ENCODE data around the gene FHOD1.

Gene FHOD1

DNA sequence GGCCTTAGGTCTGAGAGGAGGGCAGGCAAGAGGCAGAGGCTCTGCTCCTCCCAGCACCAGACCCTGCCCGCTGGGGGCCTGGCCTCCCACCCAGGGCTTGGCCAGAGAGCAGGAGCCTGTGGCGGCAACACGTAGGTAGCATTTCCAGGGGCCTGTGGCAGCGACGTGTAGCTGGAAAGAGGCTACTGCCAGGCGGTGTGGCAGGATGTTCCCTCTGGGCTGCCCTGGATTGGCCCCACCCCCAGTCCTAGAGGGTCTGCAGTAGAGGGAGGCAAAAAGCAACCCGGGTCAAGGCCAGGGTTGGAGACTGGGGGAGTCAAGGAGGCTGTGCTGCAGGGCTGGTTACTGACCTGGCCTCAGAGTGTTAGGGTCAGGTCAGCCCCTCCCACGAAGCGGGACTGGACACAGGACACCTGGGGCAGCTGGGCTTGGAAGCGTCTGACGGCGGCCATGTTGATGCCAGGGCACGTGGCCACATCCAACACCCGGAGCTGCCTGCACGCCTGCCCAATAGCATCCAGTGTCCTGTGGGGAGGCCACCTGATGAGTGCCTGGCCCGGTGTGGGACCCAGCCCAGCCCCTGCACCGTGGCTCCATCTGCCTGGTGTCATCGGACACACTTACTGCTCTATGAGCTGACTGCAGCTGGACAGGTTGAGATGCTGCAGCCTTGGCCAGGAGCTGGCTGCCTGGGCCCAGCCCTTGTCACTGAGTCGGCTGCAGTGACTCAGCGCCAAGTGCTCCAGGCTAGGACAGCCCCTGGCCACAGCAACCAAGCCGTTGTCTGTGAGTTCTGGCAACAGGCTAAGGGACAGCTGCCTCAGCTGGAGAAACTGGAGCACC lies 39.8 kb downstream of the FHOD1 start:
- DNase-seq (ENCODE audit: low spot score) = no peak

DNA sequence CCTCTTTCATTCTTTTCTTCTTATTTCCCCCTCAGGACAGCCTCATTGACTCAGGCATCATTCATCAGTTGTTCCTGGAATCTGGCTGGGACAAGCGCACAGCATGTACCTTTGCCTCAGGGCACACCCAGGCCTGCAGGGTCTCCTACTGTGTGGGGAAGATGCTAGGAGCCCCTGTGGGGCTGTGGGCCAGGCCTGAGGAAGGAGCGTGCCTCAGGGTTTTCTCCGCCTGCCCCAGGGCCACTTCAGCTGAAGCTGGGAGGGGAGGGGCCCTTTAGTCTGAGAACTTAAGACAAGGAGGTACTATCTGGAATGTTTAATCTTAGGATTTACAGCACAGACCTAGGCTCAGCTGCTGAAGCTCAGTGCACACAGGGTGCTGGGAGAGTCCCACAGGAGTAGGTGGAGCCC lies 40.4 kb downstream of the FHOD1 start:
- DNase-seq (ENCODE audit: low spot score) = no peak

DNA sequence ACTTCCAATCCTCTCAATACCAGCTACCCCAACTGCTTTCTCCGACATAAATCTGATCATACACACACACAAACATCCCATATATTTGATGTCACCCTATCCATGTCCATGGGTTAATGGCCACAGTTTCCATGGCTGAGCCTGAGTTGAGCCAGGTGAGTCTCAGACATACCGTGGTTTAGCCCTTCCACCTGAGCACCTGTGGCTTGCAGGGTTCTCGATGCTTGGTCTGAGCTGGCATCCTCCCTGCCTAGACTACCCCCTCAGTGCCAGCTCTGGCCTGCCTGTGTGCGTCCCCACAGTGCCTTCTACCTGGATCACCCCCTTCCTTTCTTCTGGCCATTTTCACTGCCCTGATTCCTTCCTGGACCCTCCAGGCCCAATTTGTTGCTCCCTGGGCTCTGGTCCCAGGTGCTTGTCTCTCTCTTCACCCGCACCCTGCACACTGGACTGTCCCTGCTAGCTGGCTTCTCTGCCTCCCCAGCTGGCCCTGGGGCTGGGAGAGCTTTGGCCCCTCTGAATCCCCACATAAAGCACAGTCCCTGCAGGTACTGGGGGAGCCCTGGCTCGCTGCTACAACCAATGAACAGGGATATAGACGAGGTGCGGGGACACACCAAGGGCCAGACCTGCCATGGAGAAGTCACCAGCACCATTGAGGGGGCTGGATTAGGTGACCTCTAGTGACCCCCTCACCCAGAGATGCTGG lies 41.0 kb downstream of the FHOD1 start:
- DNase-seq (ENCODE audit: low spot score) = no peak

DNA sequence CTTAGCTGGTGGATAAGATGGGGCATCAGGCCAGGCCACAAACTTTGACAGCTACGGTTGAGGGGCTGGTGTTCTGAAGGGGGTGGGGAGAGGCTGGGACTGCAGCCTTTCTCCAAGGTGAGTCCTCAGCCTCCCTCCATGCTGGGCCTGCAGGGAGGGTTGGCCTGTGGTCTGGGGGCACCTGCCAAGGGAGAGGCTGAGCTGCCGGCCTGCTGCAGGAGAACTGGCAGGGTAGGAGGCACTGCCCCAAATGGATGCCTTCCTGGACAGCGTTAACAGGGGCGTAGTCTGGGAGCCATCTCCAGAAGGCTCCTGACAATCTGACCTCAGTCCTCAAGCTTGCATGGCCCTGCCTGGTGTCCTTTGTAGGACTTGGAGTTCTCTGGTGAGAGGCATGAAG lies 43.2 kb downstream of the FHOD1 start:
- DNase-seq (ENCODE audit: low spot score) = no peak

DNA sequence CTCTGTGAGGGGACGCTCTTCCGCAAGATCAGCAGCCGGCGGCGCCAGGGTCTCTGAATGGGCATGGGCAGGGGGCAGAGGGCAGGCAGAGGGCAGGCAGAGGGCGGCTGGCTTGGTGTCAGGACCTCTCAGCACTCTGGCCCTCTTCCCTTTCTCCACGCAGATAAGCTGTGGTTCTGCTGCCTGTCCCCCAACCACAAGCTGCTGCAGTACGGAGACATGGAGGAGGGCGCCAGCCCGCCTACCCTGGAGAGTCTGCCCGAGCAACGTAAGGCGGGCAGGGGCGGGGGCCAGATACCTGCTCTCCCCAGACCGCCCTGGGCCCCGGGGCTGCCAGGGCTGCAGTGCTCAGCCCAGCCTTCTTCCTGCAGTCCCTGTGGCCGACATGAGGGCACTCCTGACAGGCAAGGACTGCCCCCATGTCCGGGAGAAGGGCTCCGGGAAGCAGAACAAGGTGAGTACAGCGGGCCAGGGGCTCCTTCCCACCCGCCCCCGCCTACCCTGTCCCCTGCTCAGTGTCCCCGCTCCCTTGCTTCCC lies 44.3 kb downstream of the FHOD1 start:
- no peak for DNase-seq (ENCODE audit: low spot score)

DNA sequence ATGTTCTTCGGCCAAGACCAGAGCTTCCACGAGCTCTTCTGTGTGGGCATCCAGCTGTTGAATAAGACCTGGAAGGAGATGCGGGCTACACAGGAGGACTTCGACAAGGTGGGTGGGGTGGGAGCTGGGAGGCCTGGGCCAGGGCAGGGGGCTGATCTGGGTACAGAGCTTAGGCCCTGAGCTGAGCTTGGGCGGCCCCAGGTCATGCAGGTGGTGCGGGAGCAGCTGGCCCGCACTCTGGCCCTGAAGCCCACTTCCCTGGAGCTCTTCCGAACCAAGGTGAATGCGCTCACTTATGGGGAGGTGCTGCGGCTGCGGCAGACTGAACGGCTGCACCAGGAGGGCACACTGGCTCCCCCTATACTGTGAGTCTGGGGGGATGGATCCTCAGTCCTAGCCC lies 44.9 kb downstream of the FHOD1 start:
- DNase-seq (ENCODE audit: low spot score) = no peak

DNA sequence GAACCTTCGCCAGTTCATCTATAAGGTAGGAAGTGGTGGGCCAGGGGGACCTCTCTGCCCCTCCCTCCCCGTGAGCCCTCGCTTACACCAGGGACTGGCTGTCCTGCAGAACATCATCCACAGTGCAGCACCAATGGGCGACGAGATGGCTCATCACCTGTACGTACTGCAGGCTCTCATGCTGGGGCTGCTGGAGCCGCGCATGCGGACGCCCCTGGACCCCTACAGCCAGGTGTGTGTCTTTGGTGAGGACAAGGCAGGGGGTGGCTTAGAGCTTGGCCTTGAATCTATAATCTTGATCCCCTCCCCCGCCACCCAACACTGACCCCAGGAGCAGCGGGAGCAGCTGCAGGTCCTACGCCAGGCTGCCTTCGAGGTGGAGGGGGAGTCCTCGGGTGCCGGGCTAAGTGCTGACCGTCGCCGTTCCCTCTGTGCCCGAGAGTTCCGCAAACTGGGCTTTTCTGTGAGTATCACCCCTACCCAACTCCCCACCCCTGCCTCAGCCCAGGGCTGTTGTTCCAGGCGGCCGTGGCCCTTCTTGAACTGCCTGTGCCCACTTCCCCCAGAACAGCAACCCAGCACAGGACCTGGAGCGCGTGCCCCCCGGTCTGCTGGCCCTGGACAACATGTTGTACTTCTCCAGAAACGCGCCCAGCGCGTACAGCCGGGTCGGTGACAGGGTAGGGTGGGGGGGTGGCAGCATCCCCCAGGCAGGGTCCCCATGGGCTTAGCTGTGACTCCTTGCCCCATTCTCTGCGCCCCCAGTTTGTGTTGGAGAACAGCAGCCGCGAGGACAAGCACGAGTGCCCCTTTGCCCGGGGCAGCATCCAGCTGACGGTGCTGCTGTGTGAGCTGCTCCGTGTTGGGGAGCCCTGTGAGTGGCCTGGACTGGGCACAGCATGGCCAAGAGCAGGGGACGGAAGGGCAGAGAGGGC lies 45.6 kb downstream of the FHOD1 start:
- DNase-seq (ENCODE audit: low spot score) = no peak

DNA sequence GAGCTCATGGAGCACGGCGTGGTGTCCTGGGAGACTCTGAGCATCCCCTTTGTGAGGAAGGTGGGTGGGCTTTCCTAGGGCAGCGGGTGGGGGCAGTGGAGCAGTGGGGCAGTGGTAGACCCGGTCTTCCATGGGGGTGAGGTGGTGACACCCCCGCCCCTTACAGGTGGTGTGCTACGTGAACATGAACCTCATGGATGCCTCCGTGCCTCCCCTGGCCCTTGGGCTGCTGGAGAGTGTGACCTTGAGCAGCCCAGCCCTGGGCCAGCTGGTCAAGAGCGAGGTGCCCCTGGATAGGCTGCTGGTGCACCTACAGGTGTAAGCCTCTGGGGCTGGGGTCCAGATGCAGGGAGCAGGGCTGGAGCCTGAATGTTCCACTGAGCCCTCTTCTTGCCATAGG lies 46.8 kb downstream of the FHOD1 start:
- DNase-seq (ENCODE audit: low spot score) = no peak

DNA sequence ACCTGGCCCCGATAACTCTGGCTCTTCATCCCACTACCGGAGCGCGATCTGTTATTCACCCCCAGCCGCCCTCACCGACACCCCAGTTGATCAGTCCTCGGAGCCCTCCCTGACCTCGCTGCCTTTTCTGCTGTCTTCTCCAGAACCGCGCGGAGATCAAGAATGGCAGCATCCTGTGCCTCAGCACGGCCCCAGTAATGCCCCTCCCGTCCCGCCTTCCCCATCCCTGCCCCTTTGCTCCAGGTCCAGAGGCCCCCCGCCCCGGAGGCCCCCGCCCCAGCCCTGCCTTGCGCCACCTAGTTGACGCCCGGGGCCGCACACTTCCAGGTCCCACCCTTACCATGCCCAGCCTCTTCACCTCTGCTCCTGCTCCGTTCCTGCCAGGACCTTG lies 47.5 kb downstream of the FHOD1 start:
- no peak for DNase-seq (ENCODE audit: low spot score)

DNA sequence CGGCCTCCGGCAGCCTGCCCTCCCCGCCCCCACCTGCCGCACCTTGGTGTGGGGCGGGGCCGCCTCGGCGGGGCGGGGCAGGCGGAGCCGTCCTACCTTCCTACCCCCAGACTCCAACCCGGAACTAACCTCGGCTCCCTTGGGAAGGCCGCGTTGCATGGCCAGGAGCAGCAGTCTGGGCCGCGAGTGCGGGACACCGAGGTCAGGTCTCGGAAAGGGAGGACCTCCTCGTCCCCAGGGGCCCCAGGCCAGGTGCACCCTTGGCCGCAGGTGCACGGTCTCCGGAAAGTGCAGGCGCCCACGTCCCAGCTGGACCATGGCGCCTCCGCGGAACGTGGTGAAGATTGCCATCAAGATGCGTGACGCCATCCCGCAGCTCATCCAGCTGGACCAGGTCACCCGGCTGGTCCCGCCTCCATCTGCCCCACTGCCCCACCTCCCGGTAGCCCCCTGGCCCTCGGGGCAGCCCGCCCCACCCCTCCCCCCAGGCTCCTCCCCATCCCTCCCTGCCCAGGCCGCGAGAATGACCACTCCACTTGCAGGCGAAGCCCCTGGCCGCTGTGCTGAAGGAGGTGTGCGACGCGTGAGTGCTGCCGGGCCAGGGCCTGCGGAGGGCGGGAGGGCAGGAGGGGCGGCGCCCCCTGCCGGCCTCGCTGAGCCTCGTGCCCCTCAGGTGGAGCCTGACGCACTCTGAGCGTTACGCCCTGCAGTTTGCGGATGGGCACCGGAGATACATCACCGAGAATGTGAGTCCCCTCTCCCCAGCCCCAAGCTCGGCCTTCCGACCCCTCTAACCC lies 48.1 kb downstream of the FHOD1 start, which contains the start of gene ELMO3:
TSS of gene ELMO3 (plus strand) at position 121 of the 797 bp plus-strand sequence. CDS start at position 317, 196 bp downstream.
- DNase-seq (ENCODE audit: low spot score) = no peak

DNA sequence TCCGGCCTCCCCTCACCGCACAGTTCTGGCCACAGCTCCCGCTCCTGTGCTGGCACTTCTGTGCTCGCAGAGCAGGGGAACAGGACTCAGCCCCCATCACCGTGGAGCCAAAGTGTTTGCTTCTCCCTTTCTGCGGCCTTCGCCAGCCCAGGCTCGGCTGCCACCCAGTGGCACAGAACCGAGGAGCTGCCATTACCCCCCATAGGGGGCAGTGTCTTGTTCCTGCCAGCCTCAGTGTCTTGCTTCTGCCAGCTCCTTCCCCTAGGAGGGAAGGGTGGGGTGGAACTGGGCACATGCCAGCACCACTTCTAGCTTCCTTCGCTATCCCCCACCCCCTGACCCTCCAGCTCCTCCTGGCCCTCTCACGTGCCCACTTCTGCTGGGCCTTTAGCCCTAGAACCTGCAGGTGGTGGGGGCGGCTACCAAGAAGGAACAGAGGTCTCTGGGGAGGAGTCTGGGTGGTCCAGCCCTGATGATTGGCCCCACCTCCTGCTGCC lies 49.0 kb downstream of the FHOD1 start:
- no peak for DNase-seq (ENCODE audit: low spot score)

DNA sequence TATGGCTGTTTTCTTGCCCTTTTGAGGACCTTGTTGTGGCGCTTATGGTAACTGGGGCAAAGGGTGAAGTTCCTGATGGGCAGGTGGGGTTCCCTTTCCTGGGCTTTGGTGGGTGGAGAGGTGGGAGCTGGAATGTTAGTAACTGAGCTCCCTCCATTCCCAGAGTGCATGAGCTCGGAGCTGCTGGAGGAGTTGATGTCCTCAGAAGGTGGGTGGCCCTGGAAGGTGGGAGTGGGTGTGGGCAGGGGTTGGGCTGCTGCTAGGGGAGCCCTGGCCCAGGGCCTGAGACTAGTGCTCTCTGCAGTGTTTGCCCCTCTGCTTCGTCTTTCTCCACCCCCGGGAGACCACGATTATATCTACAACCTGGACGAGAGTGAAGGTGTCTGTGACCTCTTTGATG lies 49.6 kb downstream of the FHOD1 start:
- no peak for DNase-seq (ENCODE audit: low spot score)

DNA sequence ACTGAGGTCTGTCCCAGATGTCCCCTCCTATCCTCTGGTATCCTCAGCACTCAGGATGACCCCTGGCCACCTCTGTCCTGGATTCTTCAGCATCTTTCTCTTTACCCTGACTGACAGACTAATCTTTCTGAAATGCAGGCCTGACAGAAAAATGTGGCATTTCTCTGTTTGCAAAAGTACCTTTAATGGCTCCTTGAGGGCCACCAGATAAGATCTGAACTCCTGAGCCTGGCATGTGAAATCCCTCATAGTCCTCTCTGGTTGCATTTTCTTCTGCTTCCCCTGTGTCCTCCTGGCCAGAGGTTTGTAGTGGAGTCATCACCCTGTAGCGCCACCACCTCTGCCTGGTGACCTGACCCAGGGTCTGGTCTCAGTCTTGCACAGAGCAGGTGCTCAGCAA lies 50.4 kb downstream of the FHOD1 start:
- no peak for DNase-seq (ENCODE audit: low spot score)

DNA sequence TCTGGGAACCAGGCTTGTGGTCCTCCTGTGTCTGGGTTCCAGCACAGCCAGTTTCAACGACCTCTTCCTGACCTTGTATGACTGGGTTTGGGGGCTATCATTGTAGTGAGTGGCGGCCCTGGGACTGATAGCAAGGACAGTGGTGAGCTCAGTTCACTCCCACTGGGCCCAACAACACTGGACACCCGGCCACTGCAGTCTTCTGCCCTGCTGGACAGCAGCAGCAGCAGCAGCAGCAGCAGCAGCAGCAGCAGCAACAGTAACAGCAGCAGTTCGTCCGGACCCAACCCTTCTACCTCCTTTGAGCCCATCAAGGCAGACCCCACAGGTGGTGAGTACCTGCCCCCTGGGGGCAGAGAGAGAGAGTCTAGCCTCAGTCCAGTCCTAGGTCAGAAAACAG lies 51.6 kb downstream of the FHOD1 start:
- DNase-seq (ENCODE audit: low spot score) = no peak

DNA sequence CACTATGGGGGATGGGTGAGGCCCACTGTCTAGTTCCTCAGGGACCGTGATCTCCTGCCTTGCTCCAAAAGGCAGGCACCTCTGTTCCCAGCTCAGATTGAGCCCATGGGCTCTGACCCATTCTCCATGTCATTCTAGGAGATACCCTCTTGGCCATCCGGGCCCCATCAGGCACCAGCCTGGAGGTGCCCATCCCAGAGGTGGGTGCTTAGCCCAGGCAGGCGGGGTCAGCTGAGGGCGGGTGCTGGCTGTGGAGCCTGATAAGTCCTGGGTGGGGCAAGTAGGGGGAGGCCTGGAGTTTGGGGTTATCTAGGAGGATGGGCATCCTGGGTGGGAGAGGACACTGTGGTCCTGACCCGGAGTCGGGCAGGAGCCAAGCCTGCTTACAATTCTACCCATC lies 53.0 kb downstream of the FHOD1 start:
- DNase-seq (ENCODE audit: low spot score) = no peak

DNA sequence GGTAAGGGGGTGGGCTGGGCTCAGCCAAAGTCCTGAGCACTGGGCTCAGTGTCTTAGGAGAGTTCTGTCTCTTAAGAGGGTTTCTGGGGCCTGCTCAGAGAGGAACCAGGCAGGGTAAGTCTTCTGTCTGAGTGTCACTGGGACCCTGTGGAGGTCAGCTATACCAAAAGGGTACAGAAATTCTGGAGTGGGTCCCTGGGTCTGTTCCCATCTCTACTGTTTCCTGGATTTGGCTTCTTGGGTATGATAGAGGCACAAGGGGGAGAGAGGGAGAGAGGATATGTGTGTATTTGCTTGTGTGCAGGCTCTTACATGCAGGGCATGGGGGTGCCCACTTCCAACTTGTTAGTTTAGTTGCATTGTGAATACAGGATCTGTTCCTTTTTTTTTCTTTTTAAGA lies 53.7 kb downstream of the FHOD1 start:
- no peak for DNase-seq (ENCODE audit: low spot score)

DNA sequence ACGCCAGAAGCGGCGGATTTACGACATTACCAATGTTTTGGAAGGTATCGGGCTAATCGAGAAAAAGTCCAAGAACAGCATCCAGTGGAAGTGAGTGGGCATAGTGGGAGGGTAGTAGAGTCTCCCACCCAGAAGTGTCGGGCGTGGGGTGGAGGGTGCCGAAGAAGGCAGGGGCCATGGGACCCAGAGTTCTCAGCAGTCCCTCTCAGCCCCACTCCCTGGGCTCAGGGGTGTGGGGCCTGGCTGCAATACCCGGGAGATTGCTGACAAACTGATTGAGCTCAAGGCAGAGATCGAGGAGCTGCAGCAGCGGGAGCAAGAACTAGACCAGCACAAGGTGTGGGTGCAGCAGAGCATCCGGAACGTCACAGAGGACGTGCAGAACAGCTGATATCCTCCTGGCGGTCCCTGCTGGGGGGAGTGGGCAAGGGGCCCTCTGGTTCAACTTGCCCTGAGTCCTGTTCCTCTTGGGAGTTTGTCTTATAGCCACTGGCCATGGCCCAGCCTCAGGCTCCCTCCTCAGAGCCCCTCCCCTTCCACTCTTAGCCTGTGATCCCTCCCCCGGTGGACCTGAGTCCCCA lies 54.4 kb downstream of the FHOD1 start:
- no peak for DNase-seq (ENCODE audit: low spot score)

DNA sequence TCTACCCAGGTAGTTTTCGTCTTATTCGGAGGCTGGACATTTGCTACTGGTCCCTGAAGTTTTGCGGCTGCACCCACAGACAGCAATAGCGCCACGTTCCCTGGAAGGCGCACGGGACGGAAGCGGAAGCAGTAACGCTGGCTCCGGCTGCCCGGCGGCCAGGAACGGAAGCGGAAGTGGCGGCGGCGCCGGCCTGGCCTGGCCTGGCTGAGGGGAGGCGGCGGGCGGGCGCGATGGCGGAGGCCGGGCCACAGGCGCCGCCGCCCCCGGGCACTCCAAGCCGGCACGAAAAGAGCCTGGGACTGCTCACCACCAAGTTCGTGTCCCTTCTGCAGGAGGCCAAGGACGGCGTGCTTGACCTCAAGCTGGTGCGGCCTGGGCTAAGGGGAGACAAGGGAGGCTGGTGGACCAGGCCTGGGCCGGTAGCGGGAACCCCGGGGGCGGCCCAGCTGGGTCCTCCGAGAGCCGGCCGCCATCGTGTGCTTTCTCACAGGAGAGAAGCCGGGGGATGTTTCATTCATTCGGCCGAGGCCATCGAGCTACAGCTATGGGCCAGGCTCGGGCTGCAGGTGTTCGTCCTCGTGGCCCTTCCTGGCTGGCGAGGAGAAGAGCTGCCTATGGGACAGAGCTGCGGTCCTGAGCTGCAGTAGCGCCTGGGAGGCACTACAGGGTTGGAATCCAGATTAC lies 55.1 kb downstream of the FHOD1 start, which contains the start of gene E2F4:
TSS of gene E2F4 (plus strand) at position 161 of the 687 bp plus-strand sequence. CDS start at position 234, 73 bp downstream.
- DNase-seq (ENCODE audit: low spot score) = peak; percentile 93

DNA sequence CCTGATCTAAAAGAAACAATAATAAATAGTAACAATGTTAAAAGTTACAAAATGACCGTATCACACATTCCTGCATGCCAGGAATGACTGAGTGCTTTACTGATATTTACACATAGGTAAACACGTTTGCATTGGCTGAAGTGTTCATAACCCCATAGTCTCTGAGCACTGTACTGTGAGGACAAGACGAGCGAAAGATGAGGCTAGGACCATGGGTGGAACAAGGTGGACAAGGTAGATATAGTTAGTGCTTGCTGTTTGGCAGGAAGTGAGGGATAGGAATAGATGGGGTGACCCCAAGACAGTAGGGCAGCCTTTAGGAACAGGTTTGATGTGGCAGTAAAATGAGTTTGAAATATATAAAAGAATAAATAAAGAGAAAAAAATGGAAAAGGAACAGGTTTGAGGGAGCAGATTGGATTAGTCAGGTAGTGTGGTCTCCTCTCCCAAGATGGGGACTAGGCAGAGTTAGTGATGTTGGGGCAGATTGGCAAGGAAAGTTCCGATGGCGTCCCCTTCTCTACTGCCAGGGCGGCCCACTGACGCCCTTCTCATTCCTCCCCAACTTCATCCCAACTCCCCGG lies 55.8 kb downstream of the FHOD1 start:
- DNase-seq (ENCODE audit: low spot score) = no peak

All from activated CD4-positive, alpha-beta T cell treated with anti-CD3 and anti-CD28 coated beads, Interleukin-2, Interleukin-4, amounts not matched to agents 100 ng/mL and 50 ng/mL, durations not matched to agents 16 hours and 8 hours (primary cell).